Measurements from ENCODE around the gene PADI6.

DNA sequence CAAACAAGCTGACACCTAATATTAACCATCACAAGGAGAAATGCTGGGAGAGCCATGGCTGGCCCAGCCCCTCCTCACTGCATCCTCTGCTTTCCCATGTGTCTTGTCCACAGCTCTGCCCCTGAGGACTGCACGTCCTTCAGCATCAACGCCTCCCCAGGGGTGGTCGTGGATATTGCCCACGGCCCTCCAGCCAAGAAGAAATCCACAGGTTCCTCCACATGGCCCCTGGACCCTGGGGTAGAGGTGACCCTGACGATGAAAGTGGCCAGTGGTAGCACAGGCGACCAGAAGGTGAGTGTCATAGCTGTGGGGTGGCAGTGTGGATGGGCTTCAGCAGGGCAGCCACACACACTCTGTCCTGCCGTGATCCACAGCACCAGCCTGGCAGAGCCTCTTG, 41.1 kb upstream of the PADI6 start:
- TF ChIP-seq, protein P1, sequence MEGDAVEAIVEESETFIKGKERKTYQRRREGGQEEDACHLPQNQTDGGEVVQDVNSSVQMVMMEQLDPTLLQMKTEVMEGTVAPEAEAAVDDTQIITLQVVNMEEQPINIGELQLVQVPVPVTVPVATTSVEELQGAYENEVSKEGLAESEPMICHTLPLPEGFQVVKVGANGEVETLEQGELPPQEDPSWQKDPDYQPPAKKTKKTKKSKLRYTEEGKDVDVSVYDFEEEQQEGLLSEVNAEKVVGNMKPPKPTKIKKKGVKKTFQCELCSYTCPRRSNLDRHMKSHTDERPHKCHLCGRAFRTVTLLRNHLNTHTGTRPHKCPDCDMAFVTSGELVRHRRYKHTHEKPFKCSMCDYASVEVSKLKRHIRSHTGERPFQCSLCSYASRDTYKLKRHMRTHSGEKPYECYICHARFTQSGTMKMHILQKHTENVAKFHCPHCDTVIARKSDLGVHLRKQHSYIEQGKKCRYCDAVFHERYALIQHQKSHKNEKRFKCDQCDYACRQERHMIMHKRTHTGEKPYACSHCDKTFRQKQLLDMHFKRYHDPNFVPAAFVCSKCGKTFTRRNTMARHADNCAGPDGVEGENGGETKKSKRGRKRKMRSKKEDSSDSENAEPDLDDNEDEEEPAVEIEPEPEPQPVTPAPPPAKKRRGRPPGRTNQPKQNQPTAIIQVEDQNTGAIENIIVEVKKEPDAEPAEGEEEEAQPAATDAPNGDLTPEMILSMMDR (IDR thresholded peaks at IDR 0.05) = no peak
- TF ChIP-seq POLR2A (IDR thresholded peaks at IDR 0.05) = no peak
